NCI-H1105 (cell line): ENCODE measurements around the gene USP46.

Source experiments
- DNase-seq: peaks from one replicate; lab custom pipeline; 2025; lab: John Stamatoyannopoulos, UW

Gene USP46

DNA sequence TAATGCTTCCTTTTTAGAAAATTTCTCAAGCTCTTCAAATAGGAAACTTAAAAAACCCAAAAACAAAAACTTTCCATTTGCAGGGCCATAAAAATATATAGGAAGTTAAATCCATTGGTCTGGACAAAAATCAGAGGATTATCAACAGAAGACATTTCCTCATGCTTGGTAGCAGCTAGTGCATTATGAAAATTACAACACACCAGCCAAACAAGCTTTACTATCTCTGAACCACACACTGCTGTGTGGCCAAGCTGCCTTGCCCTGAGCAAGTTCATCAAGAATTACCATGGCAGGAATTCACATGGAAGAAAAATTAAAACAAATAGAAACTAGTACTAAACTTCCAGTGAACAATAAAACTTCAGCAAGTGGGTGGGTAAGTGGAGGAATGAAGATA, 3.6 kb downstream of the USP46 start:
- no peak for DNase-seq

DNA sequence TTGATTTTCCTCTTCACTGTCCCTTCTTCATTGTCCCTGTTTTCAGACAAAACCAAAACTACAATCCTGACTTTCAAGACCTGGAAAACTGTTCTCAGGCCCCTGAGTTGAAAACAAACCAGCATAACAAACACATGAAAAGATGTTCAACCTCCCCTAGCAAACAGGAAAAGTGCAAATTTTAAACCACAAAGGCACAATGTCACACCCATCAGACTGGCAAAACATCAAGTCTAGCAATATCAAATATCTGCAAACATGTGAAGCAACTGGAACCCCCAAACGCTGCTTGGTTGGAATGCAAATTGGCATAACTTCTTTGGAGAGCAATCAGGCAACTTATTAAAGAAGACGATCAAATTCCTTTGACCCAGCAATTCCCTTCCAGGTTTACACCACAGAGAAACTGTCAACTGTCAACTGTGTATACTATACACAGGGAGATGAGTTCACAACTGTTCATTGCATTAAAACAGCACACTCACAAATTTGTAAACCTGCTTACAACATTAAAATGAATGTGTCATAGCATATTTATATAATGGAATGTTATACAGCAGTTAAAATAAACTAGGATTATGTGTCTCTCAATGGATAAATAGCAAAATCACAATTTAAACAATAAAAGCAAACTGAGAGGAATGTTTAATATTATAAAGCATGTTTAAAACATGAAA, 7.0 kb downstream of the USP46 start:
- no peak for DNase-seq

DNA sequence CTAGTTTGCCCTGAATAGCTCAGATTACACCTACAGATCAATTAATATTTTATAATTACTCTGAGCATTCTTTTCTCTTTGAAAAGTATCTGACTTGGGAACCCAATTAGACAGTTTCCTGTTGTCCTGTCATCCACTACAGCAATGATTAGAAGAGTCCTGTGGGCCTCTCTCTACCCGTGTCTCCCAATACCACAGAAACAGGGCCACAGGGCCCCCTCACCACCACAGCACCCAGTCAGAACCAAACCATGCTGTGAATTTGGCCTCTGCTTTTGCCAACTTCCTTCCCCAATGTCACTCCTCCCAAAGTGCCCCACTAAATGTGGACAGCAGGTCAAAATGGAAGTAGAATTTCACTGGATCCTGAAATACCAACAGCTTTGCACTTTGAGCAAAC, 10.3 kb downstream of the USP46 start:
- DNase-seq: no peak

DNA sequence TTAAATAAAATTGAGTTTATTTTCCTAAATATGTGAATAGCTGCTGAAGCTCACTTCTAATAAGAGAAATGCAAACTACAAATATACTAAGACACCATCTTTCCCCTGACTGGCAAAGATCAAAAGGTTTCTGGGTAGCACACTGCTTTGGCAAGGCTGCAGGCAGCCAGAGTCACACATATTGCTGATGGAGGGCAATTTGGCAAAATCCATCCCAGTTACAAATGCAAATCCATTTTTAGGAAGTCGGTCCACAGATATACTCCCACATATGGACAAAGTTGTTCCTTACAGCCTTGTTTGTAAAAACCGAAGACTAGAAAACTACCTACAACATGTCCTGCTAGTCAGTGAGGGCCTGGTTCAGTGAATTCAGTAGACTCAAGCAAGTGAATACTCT, 12.4 kb downstream of the USP46 start:
- DNase-seq: no peak

DNA sequence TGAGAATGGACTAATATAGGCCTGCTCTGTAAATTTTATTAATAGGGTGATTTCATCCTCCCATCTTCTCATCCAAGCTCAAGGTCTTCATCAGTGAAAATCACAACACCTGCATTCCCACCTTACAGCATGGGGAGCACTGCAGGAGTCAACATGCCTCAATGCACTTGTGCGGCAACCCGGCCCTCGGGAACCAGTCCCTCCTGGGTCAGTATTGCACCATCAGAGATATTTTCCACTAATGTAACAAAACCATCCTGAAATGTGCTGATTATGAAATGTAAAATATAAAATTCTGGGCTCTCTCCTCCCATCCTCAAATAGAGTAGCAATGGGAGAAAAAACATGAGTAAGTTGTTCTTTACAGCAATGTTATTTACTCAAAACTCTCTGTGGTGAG, 13.0 kb downstream of the USP46 start:
- no peak for DNase-seq

DNA sequence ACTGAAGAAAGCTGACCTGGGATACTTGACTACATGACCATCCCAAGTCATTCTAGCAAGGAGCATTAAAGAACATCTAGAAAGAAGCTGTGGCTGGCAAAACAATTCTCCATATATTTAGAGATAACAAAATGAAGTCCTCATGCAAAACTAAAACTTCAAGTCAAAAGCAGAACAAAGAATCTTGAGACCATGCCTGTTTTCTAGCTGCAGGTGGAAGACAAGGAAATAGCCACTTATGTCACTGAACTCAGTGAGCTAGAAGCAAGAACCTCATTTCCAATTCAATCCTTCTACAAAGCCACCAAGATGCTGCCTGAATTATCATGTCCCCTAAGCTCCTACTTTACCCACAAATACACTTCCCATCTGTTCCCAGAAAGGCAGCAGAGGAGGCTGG, 13.8 kb downstream of the USP46 start:
- DNase-seq: no peak

DNA sequence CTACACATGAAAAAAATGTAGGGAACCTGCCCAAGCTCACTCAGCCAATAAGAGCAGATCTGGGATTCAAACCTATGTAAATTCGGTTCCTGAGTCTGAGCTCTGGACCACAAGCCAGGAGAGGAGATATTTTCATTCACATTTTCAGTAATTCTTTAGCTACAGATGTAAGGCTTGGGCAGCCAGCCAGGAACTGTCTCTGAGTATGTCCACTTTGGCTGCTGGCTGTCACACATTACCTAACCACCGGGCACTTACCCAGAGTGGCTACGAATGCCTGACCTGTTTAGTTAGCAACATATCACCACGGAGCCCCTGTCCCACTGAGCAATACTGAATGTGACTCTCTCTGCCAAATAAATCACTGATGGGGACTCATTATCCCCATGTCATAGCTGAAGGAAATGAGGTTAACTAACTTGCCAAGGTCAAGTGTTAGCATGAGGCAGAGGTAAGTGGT, 15.3 kb downstream of the USP46 start:
- DNase-seq: no peak

DNA sequence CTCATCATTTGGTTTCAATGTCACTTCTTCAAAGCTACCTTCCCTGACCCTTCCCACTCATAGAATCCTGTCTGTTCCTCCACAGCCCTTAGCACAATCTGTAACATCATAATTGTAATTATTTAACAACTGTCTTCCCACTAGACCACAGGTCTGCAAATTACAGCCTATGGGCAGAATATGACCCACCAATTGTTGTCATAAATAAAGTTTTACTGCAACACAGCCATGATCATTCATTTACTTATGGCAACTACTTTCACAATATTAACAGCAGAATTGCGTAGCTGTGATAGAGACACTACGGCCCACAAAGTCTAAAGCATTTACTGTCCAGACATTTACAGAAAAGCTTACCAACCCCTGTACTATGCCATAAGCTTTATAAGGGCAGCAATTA, 15.9 kb downstream of the USP46 start:
- DNase-seq: no peak

DNA sequence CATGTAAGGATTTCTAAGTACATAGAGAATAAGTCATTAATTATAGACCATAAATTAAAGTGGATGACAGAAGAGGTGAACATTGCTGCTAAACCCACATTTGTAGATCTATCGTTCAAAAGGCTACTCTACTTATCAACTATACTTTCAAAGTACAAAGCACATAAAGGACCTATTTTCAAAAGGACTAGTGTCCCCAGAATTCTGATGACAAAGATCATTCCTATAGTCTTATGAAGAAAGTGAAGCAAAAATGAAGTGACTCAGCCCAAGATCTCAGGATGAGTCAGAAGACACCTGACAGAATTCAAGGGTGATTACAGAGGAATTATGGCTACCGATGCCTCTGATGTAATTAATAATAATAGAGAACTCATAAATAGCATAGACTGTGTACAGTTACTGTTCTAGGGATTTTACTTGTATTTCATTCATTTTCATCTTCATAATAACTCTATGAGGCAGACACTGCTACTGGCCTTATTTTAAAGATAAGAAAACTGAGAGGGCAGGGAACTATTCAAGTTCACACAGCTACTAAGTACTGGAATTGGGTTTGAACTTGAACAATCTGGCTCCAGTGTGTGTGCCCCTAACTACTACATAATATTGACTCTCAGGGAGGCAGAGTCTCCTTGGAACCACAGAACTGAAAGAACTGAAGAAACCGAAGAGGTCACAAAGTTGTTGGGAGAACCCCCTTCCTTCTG, 17.1 kb downstream of the USP46 start:
- no peak for DNase-seq

DNA sequence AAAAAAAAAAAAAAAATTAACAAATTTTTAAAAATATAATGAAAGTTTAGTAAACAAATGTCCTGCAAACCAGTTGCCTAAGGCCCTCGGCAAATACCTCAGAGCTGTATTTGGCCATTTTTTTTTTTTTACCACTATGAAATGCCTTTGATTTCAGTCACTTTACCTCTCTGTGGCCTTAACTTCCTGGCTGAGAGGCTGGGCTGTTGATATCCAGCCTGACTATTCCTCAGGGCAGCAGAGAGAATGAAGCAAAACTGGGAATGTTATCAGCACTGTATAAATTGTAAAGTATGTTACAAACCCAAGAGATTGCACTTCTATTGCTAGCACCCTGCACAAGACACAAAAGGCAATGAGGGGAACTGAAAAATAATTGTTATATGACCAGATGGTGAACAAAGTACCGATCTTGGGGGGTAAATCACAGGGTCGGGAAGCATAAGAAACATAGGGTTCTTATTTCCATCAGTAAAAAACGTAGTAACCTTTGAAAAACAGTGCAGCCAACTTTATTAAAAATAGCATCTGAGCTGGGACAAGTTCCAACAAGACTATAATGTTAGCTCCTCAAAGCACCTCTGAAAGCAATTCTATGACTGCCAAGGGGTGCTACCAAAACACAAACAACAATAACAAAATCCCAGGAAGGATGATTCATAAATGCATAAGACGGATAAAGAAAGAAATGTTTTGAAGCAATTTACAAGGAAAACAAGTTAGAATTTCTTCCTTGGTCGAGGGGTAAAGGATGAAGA, 18.1 kb downstream of the USP46 start:
- DNase-seq: no peak

DNA sequence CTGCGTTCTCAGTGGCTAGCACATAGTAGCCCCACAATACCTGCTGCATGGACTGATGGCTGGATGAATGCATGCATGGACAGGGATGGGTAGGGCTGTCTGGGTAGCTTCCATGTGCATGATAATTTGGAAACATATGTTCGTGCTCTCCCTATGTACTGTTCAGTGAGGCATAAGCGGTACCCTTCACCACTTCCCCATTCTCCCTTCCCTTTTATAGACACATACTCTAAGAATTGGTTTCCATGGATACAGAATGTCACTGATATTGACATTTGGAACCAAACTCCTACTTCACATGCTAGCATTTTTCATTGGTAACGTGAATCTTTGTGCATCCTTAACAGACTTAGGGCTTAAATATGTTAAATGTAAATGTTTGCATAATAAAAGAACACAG, 20.4 kb downstream of the USP46 start:
- DNase-seq: no peak

DNA sequence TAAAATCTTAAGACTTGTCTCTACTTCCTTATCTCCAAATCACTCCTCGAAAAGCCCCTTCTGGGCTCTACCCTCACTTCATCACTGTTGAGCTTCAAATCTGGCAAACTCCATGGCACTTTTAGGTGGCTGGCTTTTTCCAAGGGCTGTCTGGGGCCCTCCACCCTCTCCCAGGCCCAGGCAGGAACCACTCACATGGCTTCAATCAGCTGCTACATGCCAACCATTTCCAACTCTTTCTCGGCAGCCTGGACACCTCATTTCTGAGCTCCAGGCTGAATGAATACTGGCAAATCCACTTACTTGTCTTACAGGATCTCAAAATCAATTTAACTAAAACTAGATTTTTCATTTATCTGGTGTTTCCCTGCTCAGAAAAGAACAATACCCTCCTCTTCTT, 22.0 kb downstream of the USP46 start:
- DNase-seq: no peak

DNA sequence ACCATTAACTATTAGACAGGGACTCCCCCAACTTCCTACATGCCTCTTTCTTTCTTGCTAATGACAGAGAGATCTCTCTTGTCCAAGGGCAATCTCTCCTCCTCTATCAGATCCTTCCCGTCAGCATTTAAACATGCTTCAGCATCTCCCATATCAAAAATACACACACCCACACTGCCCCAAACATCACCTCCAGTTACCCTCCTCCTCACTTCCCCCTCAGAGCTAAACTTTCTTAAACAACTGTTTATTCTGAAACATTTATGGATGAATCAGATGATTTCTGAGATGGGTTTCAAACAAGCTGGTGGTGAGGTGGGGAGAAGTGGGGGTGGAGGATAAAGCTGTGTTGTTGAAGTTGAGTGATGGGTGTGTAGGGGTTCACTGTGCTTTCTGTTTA, 23.5 kb downstream of the USP46 start:
- DNase-seq: no peak

DNA sequence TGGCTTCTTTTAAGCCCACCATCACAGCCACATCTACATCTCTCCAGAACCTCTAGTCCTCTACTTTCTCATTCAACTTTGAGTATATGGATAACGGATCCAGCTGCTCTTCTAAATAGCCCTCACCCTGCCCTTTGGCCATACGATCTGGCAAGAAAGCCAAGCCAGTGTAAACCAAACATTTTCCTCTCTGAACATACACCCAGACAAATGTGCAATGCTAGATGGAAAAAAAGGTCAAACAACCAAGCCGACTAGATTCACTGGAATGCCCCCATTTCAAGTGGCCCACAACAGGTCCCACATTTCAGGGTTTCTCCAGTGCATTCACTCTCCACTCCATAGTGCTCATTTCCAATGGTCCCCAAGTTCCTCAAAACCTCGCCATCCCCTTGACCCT, 24.0 kb downstream of the USP46 start:
- no peak for DNase-seq

DNA sequence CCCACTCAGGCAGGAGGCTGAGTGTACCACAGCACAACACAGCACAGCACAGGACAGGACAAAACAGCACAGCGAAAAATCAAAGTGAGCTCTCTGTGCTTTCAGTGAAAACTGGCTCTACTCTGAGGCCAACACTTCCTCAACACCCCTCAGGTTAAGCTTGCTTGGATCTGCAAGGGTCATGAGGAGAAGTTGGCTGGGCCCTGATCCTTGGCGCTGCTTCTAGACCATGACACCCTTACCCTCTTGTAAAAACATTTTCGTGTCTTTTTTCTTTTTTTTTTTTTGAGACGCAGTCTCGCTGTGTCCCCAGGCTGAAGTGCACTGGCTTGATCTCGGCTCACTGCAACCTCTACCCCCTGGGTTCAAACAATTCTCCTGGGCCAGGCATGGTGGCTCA, 25.3 kb downstream of the USP46 start:
- no peak for DNase-seq

DNA sequence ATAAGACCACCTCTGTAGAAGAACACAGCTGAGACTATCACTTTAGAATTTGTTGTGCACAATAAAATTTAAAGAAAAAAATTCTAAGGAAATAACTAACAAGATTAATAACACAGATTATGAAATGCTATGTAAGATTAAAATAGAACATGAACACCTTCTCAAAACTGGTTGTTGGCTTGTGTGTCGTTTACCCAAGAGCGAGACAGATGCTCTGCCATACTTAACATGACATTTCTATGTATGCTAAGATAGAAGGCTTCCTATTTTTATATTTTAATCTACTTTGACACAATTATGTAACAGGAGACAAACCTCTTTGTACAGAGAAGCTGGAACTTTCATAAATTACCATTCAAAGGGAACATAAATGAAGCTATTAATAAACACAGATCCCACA, 30.1 kb downstream of the USP46 start:
- DNase-seq: no peak

DNA sequence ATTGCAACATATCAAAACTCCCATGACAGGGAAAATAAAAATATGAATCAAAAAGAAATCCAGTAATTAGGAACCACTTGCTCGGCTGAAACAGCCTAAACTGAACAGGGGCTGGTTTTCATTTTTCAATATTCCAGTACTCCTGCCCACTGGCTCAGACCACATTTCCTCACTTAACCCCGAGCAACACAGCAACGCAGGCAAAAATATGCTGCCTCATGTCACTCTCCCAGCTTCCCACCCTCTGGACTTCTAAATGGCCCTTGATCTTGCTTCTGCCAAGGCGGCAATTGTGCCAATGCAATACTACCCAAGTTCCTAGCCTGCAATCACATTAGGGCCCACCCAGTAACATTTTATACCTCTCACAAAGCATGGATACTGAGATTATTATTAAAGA, 30.6 kb downstream of the USP46 start:
- no peak for DNase-seq

DNA sequence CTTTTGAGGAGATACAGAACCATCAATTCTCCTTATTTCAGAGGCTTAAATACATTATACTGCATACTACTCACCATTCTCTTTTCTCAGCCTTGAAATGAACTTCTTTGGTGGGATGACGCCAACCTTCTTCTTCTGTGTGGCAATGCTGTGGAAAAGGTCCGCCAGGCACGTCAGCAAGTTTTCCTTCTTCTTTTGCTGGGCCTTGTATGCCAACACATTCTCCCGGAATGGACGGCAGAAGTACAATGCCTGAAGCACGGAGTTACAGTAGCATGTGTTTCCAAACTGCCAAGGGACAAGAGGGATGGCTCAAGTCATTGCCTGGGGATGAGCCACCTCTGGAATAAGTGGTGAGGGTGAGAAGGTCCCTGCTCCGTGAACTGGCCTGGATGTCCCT, 31.2 kb downstream of the USP46 start:
- no peak for DNase-seq

DNA sequence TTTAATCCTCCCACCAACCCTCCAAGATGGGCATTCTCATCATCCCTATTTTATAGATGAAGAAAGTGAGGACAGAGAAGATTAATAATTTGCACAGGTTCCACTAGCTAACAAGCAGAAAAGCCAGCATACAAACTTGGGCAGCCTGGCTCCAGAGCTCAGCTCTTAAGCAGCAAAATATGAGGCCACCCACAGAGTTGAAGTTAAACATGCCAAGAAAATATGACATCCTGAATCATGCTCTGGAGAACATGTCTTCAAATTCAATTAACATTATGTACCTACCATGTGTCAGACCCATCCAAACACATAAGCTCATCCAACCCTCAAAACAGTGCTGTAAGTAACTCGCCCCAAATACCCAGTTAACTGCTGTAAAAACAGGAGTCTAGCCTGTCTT, 33.9 kb downstream of the USP46 start:
- DNase-seq: no peak

DNA sequence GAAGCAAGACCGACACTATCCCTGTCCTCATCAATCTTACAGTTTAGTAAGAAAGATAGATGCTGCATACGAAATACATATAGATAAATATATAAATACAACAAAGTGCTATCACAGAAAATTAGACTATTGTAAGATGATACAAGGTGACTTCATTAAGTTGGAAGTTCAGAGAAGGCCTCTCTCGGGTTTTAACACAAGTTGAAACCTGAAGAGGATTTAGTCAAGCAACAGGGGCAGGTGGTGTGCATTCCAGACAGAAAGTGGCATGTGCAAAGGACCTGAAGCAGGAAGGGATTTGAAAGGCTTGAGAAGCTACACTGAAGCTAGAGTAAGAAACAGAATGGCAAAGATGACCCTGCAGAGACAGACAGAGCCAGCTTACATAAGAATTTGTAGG, 36.5 kb downstream of the USP46 start:
- no peak for DNase-seq

DNA sequence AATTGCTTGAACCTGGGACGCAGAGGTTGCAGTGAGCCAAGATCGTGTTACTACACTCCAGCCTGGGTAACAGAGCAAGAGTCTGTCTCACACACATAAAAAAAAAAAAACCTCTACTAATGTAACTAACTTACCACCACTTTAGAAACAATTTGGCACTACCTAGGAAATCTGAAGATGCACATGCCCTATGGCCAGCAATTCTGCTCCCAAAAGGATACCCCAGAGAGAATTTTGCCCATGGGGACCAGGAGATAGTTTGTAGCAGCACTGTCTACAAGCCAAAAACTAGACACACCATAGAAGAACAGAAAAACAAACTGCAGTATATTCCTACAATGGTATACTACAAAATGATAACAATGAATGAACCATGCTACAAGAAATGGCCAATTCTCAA, 37.5 kb downstream of the USP46 start:
- DNase-seq: no peak

DNA sequence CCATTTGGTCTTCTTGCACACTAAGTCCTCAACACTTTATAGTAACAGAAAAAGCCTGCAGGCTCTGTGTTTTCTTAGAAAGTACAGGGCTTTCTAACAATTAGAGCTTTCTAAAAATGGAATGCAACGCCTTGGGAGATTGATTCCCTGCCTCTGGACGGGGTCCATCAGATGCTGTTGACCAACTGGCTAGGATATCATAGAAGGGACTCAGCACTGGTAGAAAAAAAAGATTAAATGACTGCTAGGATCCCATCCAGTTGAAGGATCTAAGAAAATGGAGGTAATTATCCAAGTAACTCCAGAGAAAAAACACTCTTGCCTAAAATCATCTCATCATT, 39.5 kb downstream of the USP46 start:
- DNase-seq: no peak

DNA sequence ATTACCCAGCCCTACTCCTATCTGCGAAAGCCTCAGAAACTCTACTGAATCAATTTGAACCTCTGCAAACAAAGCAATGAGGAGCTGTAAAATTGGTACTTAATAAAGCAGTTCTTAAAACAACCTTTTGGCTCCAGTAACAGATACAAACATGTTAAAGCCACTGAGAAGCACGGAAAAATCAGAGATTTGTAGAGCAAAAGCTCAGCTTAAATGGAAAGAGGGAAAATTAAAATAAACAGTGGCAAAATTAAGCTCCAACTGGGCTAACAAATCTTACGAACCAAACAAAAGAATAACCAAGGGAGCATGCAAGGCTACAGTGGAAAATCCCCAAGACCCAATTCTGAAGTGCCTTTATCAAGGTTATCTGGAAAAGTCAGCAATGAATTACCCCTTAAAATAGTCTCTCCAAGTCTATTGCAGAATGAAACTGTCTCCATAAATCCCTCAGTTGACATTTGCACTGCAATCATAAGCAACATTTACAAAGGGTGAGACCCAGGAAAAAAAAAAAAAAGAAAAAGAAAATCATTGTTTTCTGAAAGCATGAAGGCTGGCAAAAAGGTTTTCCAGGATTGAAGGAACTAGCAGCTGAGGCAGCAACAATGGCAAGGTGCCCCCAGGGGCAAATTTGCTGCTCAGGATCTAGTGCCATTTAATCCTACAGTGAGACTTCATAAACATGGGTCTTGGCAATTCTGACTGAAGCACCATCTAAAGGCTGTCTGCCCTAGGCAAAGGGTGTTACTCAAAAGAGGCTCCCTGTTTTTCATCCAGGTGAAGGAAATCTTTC, 40.1 kb downstream of the USP46 start:
- no peak for DNase-seq
